NCI-H1092 (cell line): ENCODE data around the gene SERPINB5.

Experiments used
- DNase-seq: peaks from one replicate; lab custom pipeline; 2025; lab: John Stamatoyannopoulos, UW

The SERPINB5 gene

GRCh38 chr18:63468575-63468974, 8.2 kb upstream of the SERPINB5 start:
- DNase-seq = no peak

- DNase-seq = no peak
These were observed 6.0 kb upstream of the SERPINB5 start for GRCh38 chr18:63470751-63471150.

- DNase-seq = no peak
These were observed 4.4 kb upstream of the SERPINB5 start for GRCh38 chr18:63472380-63472779.

- DNase-seq = no peak
These were observed 442 bp downstream of the SERPINB5 start for GRCh38 chr18:63477200-63477599.

- no peak for DNase-seq
These were observed 1.2 kb downstream of the SERPINB5 start for GRCh38 chr18:63477968-63478367.

GRCh38 chr18:63479826-63480225, 3.1 kb downstream of the SERPINB5 start:
- no peak for DNase-seq

GRCh38 chr18:63480476-63480875, 3.7 kb downstream of the SERPINB5 start:
- DNase-seq = no peak

- no peak for DNase-seq
These were observed 4.2 kb downstream of the SERPINB5 start for GRCh38 chr18:63480915-63481314.

- no peak for DNase-seq
These were observed 10.9 kb downstream of the SERPINB5 start for GRCh38 chr18:63487676-63488075.

GRCh38 chr18:63488160-63488559, 11.4 kb downstream of the SERPINB5 start:
- no peak for DNase-seq

GRCh38 chr18:63492851-63493250, 16.1 kb downstream of the SERPINB5 start:
- no peak for DNase-seq

- no peak for DNase-seq
These were observed 18.9 kb downstream of the SERPINB5 start for GRCh38 chr18:63495675-63496074.

GRCh38 chr18:63505566-63506335, 29.0 kb downstream of the SERPINB5 start:
- DNase-seq = no peak

GRCh38 chr18:63506336-63506646, 29.5 kb downstream of the SERPINB5 start:
- no peak for DNase-seq

GRCh38 chr18:63508596-63508995, 31.8 kb downstream of the SERPINB5 start:
- no peak for DNase-seq

- DNase-seq = peak; percentile 20
These were observed 34.5 kb downstream of the SERPINB5 start for GRCh38 chr18:63511285-63511684.

- no peak for DNase-seq
These were observed 37.6 kb downstream of the SERPINB5 start for GRCh38 chr18:63514326-63514725.

- no peak for DNase-seq
These were observed 38.3 kb downstream of the SERPINB5 start for GRCh38 chr18:63514888-63515678.

GRCh38 chr18:63515801-63516200, 39.0 kb downstream of the SERPINB5 start:
- DNase-seq = no peak

- peak; percentile 77 for DNase-seq
These were observed 41.6 kb downstream of the SERPINB5 start for GRCh38 chr18:63518178-63519012.

GRCh38 chr18:63520053-63520685, 43.4 kb downstream of the SERPINB5 start:
- no peak for DNase-seq

GRCh38 chr18:63523660-63524059, 46.9 kb downstream of the SERPINB5 start:
- DNase-seq = no peak
